ENCODE data around the gene PTOV1.

DNA sequence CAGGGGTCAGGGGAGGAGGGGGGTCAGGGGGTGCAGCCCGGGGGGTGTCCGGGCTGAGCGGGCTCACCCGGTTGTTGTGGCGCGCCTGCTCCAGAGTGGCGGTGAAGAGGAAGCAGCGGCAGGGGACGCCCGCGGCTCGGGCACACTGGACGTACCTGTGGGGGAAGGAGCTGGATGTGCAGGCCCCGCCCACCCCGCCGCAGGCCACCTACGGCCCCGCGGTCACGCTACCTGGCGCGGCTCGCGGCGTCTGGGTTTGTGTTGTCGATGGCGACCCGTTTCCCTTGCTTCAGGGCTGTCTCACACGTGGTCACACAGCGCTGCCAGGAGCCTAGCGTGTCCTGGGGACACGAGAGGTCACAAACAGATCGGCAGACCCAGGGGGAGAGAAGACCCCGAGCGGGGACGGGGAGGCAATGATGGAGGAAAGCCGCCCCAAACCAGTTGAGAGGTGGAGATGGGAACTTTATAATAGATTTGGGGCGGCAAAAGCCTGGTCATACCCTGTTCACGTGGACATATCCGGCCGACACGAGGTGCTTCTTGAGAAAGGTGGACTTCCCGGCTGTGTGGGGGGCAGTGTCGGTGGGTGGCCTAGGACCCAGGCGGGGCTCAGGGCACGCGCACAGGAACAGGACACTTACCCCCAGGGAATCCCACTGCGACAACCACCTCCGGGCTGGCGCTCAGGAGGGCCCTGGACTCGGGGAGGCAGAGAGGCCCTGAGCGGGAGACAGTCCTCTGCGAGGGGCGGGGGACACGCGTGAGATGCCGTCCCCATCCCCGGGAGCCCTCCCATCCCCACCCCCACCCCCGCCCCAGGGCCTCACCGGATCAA is 10.8 kb downstream of the PTOV1 start:
- TF ChIP-seq, protein P1, sequence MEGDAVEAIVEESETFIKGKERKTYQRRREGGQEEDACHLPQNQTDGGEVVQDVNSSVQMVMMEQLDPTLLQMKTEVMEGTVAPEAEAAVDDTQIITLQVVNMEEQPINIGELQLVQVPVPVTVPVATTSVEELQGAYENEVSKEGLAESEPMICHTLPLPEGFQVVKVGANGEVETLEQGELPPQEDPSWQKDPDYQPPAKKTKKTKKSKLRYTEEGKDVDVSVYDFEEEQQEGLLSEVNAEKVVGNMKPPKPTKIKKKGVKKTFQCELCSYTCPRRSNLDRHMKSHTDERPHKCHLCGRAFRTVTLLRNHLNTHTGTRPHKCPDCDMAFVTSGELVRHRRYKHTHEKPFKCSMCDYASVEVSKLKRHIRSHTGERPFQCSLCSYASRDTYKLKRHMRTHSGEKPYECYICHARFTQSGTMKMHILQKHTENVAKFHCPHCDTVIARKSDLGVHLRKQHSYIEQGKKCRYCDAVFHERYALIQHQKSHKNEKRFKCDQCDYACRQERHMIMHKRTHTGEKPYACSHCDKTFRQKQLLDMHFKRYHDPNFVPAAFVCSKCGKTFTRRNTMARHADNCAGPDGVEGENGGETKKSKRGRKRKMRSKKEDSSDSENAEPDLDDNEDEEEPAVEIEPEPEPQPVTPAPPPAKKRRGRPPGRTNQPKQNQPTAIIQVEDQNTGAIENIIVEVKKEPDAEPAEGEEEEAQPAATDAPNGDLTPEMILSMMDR (IDR thresholded peaks at IDR 0.05): no peak
- TF ChIP-seq POLR2A (IDR thresholded peaks at IDR 0.05): no peak

Data from testis (tissue), 2 donors.